ENCODE results near the gene VPS72. TPM values are rescaled to one million over a fixed set of nuclear protein-coding genes. Genes with fewer than 3 reads are reported as not detected.

VPS72 gene, protein sequence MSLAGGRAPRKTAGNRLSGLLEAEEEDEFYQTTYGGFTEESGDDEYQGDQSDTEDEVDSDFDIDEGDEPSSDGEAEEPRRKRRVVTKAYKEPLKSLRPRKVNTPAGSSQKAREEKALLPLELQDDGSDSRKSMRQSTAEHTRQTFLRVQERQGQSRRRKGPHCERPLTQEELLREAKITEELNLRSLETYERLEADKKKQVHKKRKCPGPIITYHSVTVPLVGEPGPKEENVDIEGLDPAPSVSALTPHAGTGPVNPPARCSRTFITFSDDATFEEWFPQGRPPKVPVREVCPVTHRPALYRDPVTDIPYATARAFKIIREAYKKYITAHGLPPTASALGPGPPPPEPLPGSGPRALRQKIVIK
- 83.5 TPM for total RNA-seq (ENCODE audit: unreplicated experiment)
- long read RNA-seq, transcript VPS72-202 (6 exons, 1,527 nt): major isoform, 34 of 36 reads
- long read RNA-seq, partial matches to known transcripts: 0 of 36 reads
- long read RNA-seq, other reads (novel, unspliced or antisense): 2 of 36 reads

DNA sequence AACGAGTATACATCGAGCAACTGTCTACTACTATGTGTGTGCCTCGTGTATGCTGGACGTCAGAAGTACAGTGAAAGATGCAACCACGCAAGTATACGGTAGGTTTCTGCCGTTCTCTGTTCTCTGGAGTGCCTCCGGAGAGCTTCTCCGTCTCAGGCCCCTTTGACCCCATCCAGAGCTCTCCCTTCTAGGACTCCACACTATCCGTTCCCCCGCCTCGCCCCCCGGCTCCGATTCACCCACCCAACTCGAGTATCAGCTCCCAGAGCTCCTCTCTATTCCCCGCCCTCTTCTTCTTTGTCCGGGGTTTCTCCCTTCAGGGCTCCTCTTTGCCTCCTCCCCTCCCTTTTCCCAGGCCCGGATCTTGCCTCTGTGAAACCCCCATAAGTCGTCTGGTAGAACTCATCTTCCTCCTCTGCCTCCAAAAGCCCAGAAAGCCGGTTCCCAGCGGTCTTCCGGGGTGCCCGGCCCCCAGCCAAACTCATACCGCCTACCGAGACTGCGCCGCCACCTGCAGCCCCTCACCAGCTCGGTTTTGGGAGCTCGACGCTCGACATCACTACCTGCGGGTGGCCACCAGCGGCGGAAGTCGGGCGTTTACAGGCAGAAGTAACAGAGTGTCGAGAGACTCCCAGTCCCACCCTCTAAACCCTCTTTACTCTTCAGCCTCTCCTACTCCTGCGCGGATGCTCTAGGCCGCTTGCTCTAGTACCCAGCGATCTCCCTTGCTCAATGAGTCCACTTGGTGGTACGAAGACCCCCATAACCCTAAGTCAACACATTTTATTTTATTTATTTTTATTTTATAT is at the start of gene VPS72:
Gene VPS72 (minus strand): TSS at position 561 of the 809 bp plus-strand sequence. CDS start 76 bp downstream, at position 485.
- DNase-seq (ENCODE audit: low spot score): peak; percentile 74
- Mint-ChIP-seq H3K4me1 (ENCODE audit: unreplicated experiment) (peaks cover 9% of the 10 kb centered on the region), H3K9me3 (ENCODE audit: unreplicated experiment) (no peaks in the 10 kb centered on the region), H3K27me3 (ENCODE audit: unreplicated experiment) (peaks cover 8% of the 10 kb centered on the region), H3K4me3 (ENCODE audit: unreplicated experiment) (peak within 1 kb of the TSS; percentile 99), H3K36me3 (ENCODE audit: low read depth, unreplicated experiment) (peaks cover 3% of the 10 kb centered on the region), H3K27ac (ENCODE audit: unreplicated experiment) (peak within 1 kb of the TSS; percentile 90)
- TF ChIP-seq, protein P1, sequence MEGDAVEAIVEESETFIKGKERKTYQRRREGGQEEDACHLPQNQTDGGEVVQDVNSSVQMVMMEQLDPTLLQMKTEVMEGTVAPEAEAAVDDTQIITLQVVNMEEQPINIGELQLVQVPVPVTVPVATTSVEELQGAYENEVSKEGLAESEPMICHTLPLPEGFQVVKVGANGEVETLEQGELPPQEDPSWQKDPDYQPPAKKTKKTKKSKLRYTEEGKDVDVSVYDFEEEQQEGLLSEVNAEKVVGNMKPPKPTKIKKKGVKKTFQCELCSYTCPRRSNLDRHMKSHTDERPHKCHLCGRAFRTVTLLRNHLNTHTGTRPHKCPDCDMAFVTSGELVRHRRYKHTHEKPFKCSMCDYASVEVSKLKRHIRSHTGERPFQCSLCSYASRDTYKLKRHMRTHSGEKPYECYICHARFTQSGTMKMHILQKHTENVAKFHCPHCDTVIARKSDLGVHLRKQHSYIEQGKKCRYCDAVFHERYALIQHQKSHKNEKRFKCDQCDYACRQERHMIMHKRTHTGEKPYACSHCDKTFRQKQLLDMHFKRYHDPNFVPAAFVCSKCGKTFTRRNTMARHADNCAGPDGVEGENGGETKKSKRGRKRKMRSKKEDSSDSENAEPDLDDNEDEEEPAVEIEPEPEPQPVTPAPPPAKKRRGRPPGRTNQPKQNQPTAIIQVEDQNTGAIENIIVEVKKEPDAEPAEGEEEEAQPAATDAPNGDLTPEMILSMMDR (IDR thresholded peaks at IDR 0.05; ENCODE audit: unreplicated experiment): no peak

DNA sequence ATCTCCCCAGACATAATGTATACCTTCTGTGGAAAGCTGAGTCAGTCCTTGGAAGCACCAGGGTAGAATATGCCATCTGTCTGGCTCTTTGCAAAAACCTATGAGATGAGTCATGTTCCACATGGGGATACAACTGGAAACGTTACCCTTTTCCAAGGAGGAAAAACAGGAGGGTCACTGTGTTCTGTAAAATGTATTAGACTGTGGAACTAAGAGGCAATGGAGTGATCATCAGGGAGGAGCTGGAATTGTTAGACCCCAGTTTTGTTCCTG is 48.4 kb upstream of the VPS72 start:
- no peaks in the 10 kb centered on the region for H3K9me3 Mint-ChIP-seq (ENCODE audit: unreplicated experiment)
- no peak overlapping the region for H3K27ac Mint-ChIP-seq (ENCODE audit: unreplicated experiment)
- no peak overlapping the region for H3K4me3 Mint-ChIP-seq (ENCODE audit: unreplicated experiment)
- TF ChIP-seq, protein P1 (IDR thresholded peaks at IDR 0.05; ENCODE audit: unreplicated experiment): no peak
- H3K4me1 Mint-ChIP-seq (ENCODE audit: unreplicated experiment): no peaks in the 10 kb centered on the region
- DNase-seq (ENCODE audit: low spot score): no peak
- peaks cover 57% of the 10 kb centered on the region for H3K36me3 Mint-ChIP-seq (ENCODE audit: low read depth, unreplicated experiment)
- peaks cover 4% of the 10 kb centered on the region for H3K27me3 Mint-ChIP-seq (ENCODE audit: unreplicated experiment)

DNA sequence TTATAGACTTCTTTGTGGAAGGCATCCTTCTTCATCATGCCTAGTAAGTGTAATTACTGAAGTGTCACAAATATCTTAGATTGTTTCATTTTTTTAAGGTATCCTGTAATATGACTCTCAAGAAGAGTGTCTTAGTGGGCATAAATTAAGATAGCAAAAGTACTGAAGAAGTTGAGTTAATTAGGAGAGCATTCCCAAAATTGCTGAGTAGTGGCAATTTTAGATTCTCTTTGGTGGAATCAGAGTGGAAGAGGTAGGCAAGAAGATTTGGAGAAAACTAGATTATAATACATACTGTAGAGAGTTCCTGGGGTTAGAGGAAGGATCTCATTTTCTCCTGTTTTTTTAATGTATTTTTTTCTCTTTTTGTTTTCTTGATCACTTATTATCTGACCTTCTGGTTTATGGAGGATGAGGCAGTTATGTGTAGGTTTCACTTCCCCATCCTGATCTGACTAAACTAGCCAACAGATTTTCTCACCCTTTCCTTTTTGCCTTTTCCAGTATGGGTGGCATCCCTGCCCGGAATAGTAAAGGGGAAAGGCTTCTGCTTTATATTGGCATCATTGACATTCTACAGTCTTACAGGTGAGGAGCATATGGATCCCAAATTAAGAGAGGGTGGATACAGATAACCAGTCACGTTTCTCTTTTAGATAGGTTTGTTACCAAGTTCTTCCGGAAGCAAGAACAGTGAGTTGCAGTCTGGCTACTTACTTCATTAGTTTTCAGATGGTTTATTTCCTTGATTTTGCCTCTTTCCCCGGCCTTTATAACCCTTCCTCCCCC is 47.9 kb upstream of the VPS72 start:
- no peak for DNase-seq (ENCODE audit: low spot score)
- no peaks in the 10 kb centered on the region for H3K4me1 Mint-ChIP-seq (ENCODE audit: unreplicated experiment)
- TF ChIP-seq, protein P1 (IDR thresholded peaks at IDR 0.05; ENCODE audit: unreplicated experiment): no peak
- no peak overlapping the region for H3K4me3 Mint-ChIP-seq (ENCODE audit: unreplicated experiment)
- H3K27me3 Mint-ChIP-seq (ENCODE audit: unreplicated experiment): peaks cover 4% of the 10 kb centered on the region
- H3K36me3 Mint-ChIP-seq (ENCODE audit: low read depth, unreplicated experiment): peaks cover 54% of the 10 kb centered on the region
- H3K9me3 Mint-ChIP-seq (ENCODE audit: unreplicated experiment): no peaks in the 10 kb centered on the region
- no peak overlapping the region for H3K27ac Mint-ChIP-seq (ENCODE audit: unreplicated experiment)

DNA sequence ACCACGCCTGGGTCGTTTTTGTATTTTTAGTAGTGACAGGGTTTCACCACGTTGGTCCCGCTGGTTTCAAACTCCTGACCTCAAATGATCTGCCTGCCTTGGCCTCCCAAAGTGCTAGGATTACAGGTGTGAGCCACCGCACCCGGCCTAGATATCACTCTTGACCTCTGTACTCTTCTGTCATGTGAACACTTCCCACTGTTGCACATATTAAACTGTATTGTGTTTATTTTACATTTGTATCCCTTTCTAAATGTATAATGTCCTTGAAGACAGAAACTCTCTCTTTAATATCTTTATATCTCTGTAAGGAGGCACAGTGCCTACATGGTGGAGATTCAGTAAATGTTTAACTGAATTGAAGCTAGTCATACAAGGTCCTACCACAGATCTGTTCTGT is 45.2 kb upstream of the VPS72 start:
- Mint-ChIP-seq H3K9me3 (ENCODE audit: unreplicated experiment) (no peaks in the 10 kb centered on the region), H3K4me3 (ENCODE audit: unreplicated experiment) (peak overlapping the region; percentile 80), H3K27ac (ENCODE audit: unreplicated experiment) (no peak overlapping the region), H3K36me3 (ENCODE audit: low read depth, unreplicated experiment) (peaks cover 58% of the 10 kb centered on the region), H3K27me3 (ENCODE audit: unreplicated experiment) (no peaks in the 10 kb centered on the region), H3K4me1 (ENCODE audit: unreplicated experiment) (no peaks in the 10 kb centered on the region)
- no peak for DNase-seq (ENCODE audit: low spot score)
- TF ChIP-seq, protein P1 (IDR thresholded peaks at IDR 0.05; ENCODE audit: unreplicated experiment): no peak

Measured in endothelial cell (in vitro differentiated cells).